H1 (cell line): ENCODE measurements around the gene HIVEP3. TPM values are rescaled to one million over a fixed set of nuclear protein-coding genes. Genes with fewer than 3 reads are reported as not detected.
A peak's percentile ranks its signal among the peaks of the same experiment; 100 is the strongest.

ENCODE experiments used
- CTCF ChIA-PET: fragments of 300-600 bp; sonication (Branson Sonifier 250); formaldehyde crosslinking; loops from one replicate; lab custom pipeline; 2021; ENCODE audit not compliant: partially characterized antibody; lab: Charles Lee
- POLR2A ChIA-PET: fragments of 300-600 bp; sonication (Branson Sonifier 250); formaldehyde crosslinking; loops from one replicate; lab custom pipeline; 2021; ENCODE audit warnings: inconsistent platforms; ENCODE audit not compliant: partially characterized antibody; lab: Charles Lee
- DNase-seq, 2 experiments: peaks; one replicate each; pipeline versions ENCODE4 v3.0.0 to v3.0.0-alpha.2; 2010 to 2022; ENCODE audit warnings: low spot score in 2 of 2, low read depth in 1 of 2, mixed read lengths in 1 of 2
- FAIRE-seq: peaks from 2 replicates; lab custom pipeline; 2011; peaks lifted over from hg19 to GRCh38; lab: Jason Lieb, UNC
- H2AFZ ChIP-seq: 2 replicates; pipeline ENCODE4 v1.8.1; 2012; ENCODE audit warnings: low read length, inconsistent platforms
- H2AK5ac ChIP-seq: 2 replicates; pipeline ENCODE4 v1.6.1; 2013; ENCODE audit warnings: low read depth, low read length
- H2BK120ac ChIP-seq: replicated peaks from 2 replicates; pipeline ENCODE3; 2013; ENCODE audit warnings: low read depth, low read length, inconsistent platforms
- H2BK12ac ChIP-seq: 2 replicates; pipeline ENCODE4 v1.6.1; 2013; ENCODE audit warnings: low read depth, low read length
- H2BK15ac ChIP-seq: 2 replicates; pipeline ENCODE4 v1.6.1; 2013; ENCODE audit warnings: low read length
- H2BK20ac ChIP-seq: 2 replicates; pipeline ENCODE4 v1.6.1; 2013; ENCODE audit warnings: low read length
- H2BK5ac ChIP-seq: 2 replicates; pipeline ENCODE4 v1.6.1; 2013; ENCODE audit warnings: low read depth, low read length
- H3K14ac ChIP-seq: 2 replicates; pipeline ENCODE4 v1.6.1; 2013; ENCODE audit warnings: inconsistent platforms; ENCODE audit not compliant: insufficient read length
- H3K18ac ChIP-seq: 2 replicates; pipeline ENCODE4 v1.6.1; 2013; ENCODE audit warnings: low read length; ENCODE audit errors: extremely low read depth
- H3K23ac ChIP-seq: 2 replicates; pipeline ENCODE4 v1.6.1; 2013; ENCODE audit warnings: inconsistent platforms; ENCODE audit not compliant: insufficient read length
- H3K23me2 ChIP-seq: 2 replicates; pipeline ENCODE4 v1.6.1; 2013; ENCODE audit warnings: low read depth, low read length
- H3K27ac ChIP-seq: 2 replicates; pipeline ENCODE4 v1.6.1; 2011; ENCODE audit warnings: low read depth, low read length, inconsistent platforms
- H3K27me3 ChIP-seq, 4 experiments: replicated peaks in 1 of 4; 1 replicate in 1 of 4; 2 replicates in 3 of 4; pipeline versions ENCODE4 v1.6.1 to v1.8.1; 2011 to 2013; ENCODE audit warnings: low read length in 3 of 4, mild to moderate bottlenecking in 3 of 4, inconsistent platforms in 2 of 4, mixed read lengths in 2 of 4, moderate library complexity in 1 of 4; ENCODE audit not compliant: control insufficient read depth in 3 of 4, insufficient read depth in 3 of 4; ENCODE audit errors: extremely low read depth in 1 of 4
- H3K36me3 ChIP-seq, 4 experiments: 2 replicates each; pipeline versions ENCODE4 v1.6.1 to v1.8.1; 2011 to 2013; ENCODE audit warnings: mild to moderate bottlenecking in 4 of 4, low read length in 3 of 4, moderate library complexity in 2 of 4, control low read depth in 1 of 4, inconsistent platforms in 1 of 4; ENCODE audit not compliant: insufficient read depth in 4 of 4, control insufficient read depth in 2 of 4
- H3K4ac ChIP-seq: replicated peaks from 2 replicates; pipeline ENCODE3; 2013; ENCODE audit warnings: low read length, low read depth, mixed read lengths, inconsistent platforms; ENCODE audit not compliant: insufficient read length
- H3K4me1 ChIP-seq, 4 experiments: replicated peaks in 1 of 4; 1 replicate in 1 of 4; 2 replicates in 3 of 4; pipeline versions ENCODE4 v1.6.1 to v1.8.1; 2011 to 2013; ENCODE audit warnings: low read length in 3 of 4, inconsistent platforms in 2 of 4, mixed read lengths in 1 of 4; ENCODE audit not compliant: insufficient read depth in 4 of 4, control insufficient read depth in 3 of 4
- H3K4me2 ChIP-seq, 2 experiments: 2 replicates each; pipeline versions ENCODE4 v1.6.1 to v1.8.1; 2011 to 2013; ENCODE audit warnings: low read depth in 2 of 2, low read length in 2 of 2, control low read depth in 1 of 2, inconsistent platforms in 1 of 2, mild to moderate bottlenecking in 1 of 2; ENCODE audit not compliant: insufficient read depth in 1 of 2
- H3K4me3 ChIP-seq, 4 experiments: fragments of 200-600, 300-600 bp in 1 of 4; sonication (generic), shearing (Covaris generic), sonication (Bioruptor Twin) in 1 of 4; 2 replicates each; pipeline versions ENCODE4 v1.5.1 to v1.8.1; 2011 to 2016; ENCODE audit warnings: low read length in 4 of 4, low read depth in 3 of 4, control low read depth in 2 of 4, inconsistent platforms in 2 of 4, mild to moderate bottlenecking in 2 of 4, mixed read lengths in 1 of 4, moderate library complexity in 1 of 4; ENCODE audit not compliant: insufficient read depth in 2 of 4; ENCODE audit errors: extremely low read depth in 1 of 4
- H3K56ac ChIP-seq: replicated peaks from 2 replicates; pipeline ENCODE3; 2013; ENCODE audit warnings: low read depth, mild to moderate bottlenecking, mixed read lengths, low read length, inconsistent platforms; ENCODE audit not compliant: insufficient read length
- H3K79me1 ChIP-seq: 2 replicates; pipeline ENCODE4 v1.6.1; 2013; ENCODE audit warnings: low read depth, low read length, control low read depth
- H3K79me2 ChIP-seq, 2 experiments: 2 replicates each; pipeline versions ENCODE4 v1.6.1 to v1.8.1; 2012 to 2013; ENCODE audit warnings: low read length in 2 of 2, mild to moderate bottlenecking in 2 of 2, inconsistent platforms in 1 of 2; ENCODE audit not compliant: insufficient read depth in 2 of 2, control insufficient read depth in 1 of 2
- H3K9ac ChIP-seq, 4 experiments: replicated peaks in 1 of 4; 1 replicate in 1 of 4; 2 replicates in 3 of 4; pipeline versions ENCODE4 v1.6.1 to v1.8.1; 2011 to 2013; ENCODE audit warnings: low read depth in 3 of 4, low read length in 3 of 4, control low read depth in 2 of 4, mild to moderate bottlenecking in 2 of 4, moderate library complexity in 2 of 4, inconsistent platforms in 1 of 4; ENCODE audit errors: extremely low read depth in 1 of 4
- H3K9me3 ChIP-seq, 2 experiments: 2 replicates each; pipeline versions ENCODE4 v1.6.1 to v1.8.1; 2012 to 2013; ENCODE audit warnings: mild to moderate bottlenecking in 2 of 2, moderate library complexity in 2 of 2, control low read depth in 1 of 2, inconsistent platforms in 1 of 2, low read depth in 1 of 2, low read length in 1 of 2, mixed read lengths in 1 of 2; ENCODE audit not compliant: insufficient read depth in 2 of 2
- H4K20me1 ChIP-seq, 2 experiments: replicated peaks in 1 of 2; 2 replicates each; pipeline versions ENCODE3 to v1.8.1; 2011 to 2013; ENCODE audit warnings: inconsistent platforms in 2 of 2, low read length in 2 of 2, mild to moderate bottlenecking in 1 of 2; ENCODE audit not compliant: insufficient read depth in 2 of 2, control insufficient read depth in 1 of 2
- H4K5ac ChIP-seq: 2 replicates; pipeline ENCODE4 v1.6.1; 2013; ENCODE audit warnings: low read length, low read depth, mixed read lengths, inconsistent platforms; ENCODE audit not compliant: insufficient read length
- H4K8ac ChIP-seq: 2 replicates; pipeline ENCODE4 v1.8.0; 2013; ENCODE audit warnings: mild to moderate bottlenecking, moderate library complexity, low read length, inconsistent platforms; ENCODE audit not compliant: insufficient read depth; ENCODE audit errors: extremely low read depth
- H4K91ac ChIP-seq: replicated peaks from 2 replicates; pipeline ENCODE3; 2013; ENCODE audit warnings: low read length, mixed read lengths, inconsistent platforms; ENCODE audit not compliant: insufficient read length
- ATF2 ChIP-seq: IDR thresholded peaks from 2 replicates; pipeline ENCODE4 v1.6.1; 2012; ENCODE audit warnings: low read length, inconsistent platforms
- CREB1 ChIP-seq: IDR thresholded peaks from 2 replicates; pipeline ENCODE4 v1.6.1; 2012; ENCODE audit warnings: inconsistent platforms
- CTBP2 ChIP-seq: IDR thresholded peaks from 2 replicates; pipeline ENCODE4 v1.7.0; 2011; ENCODE audit warnings: borderline replicate concordance, mild to moderate bottlenecking, moderate library complexity, mixed read lengths, low read length; ENCODE audit not compliant: insufficient read depth, insufficient read length
- FOSL1 ChIP-seq: IDR thresholded peaks from 2 replicates; pipeline ENCODE4 v1.6.1; 2011; ENCODE audit warnings: mild to moderate bottlenecking, low read depth, low read length, moderate library complexity; ENCODE audit not compliant: insufficient read depth
- POU5F1 ChIP-seq: IDR thresholded peaks from 2 replicates; pipeline ENCODE4 v1.6.1; 2011; ENCODE audit warnings: low read depth, mild to moderate bottlenecking, low read length, moderate library complexity
- RNF2 ChIP-seq: fragments of 200-900, 300-1000 bp; sonication (generic); IDR thresholded peaks from 2 replicates; pipeline ENCODE4 v1.7.1; 2016; ENCODE audit warnings: borderline replicate concordance, low read depth, mild to moderate bottlenecking, antibody characterized with exemption, low read length; ENCODE audit not compliant: poor library complexity, severe bottlenecking; ENCODE audit errors: missing control alignments
- SAP30 ChIP-seq: fragments of 300-600 bp; sonication (generic); IDR thresholded peaks from 2 replicates; pipeline ENCODE4 v1.7.1; 2012; ENCODE audit warnings: low read length, moderate library complexity, mild to moderate bottlenecking, inconsistent platforms; ENCODE audit not compliant: insufficient read depth, insufficient replicate concordance
- SRF ChIP-seq: IDR thresholded peaks from 2 replicates; pipeline ENCODE4 v1.6.1; 2011; ENCODE audit warnings: mild to moderate bottlenecking, low read depth, low read length, moderate library complexity
- TAF1 ChIP-seq: IDR thresholded peaks from 2 replicates; pipeline ENCODE4 v1.6.1; 2011; ENCODE audit warnings: mild to moderate bottlenecking, low read depth, low read length
- WGBS, 2 experiments: shearing (Covaris generic) in 1 of 2; methylation state at CpG; one replicate each; pipeline versions ENCODE4 v1.1.6 to v1.1.7; 2013 to 2015; ENCODE audit warnings: low lambda C conversion rate in 2 of 2, mixed read lengths in 2 of 2, inconsistent platforms in 1 of 2, low coverage in 1 of 2, missing lambda C conversion rate in 1 of 2; ENCODE audit not compliant: insufficient replicate concordance in 2 of 2, insufficient coverage in 1 of 2, insufficient read length in 1 of 2; ENCODE audit errors: extremely low coverage in 1 of 2, missing lambda C conversion rate in 1 of 2; 5-methylcytosine and 5-hydroxymethylcytosine counted together
- polyA plus RNA-seq, 7 experiments: library from polyadenylated mRNA; depleted of rRNA in 3 of 7; stranded (reverse) in 5 of 7; unstranded in 2 of 7; fragments of >200 nt in 5 of 7; fragments of 200-250 nt in 2 of 7; gene quantifications; 1 replicate in 5 of 7; 2 replicates in 1 of 7; 4 replicates in 1 of 7; pipeline versions ENCODE4 v1.2.1 to v1.2.3, GENCODE V29; 2011 to 2013; ENCODE audit warnings: missing spikeins in 2 of 7, mixed read lengths in 2 of 7
- total RNA-seq: library from RNA; stranded (reverse); fragmentation: NEBNext Ultra II Directional; extraction: Animal tissue kit (Norgen Biotek cat#: 25700); gene quantifications from 2 replicates; pipeline ENCODE4 v1.2.1, GENCODE V29; 2021

The HIVEP3 gene
- total and polyA plus RNA-seq, 2 of the 8 experiments (the other 6 are each of a cell fraction or from before 2014, with no cell fraction given): 0.24 to 0.69 TPM

- H3K9ac ChIP-seq: no peak overlapping the region
- WGBS, 2 experiments: 86% methylated on average over 5 of the region's 5 CpGs; no CpG with 5 or more reads in 1 of the 2 experiments
- FAIRE-seq: no peak
- DNase-seq: no peak
- H2BK5ac ChIP-seq: no peak overlapping the region
- no peaks in the 10 kb centered on the region for H3K36me3 ChIP-seq
- no peaks in the 10 kb centered on the region for H3K79me1 ChIP-seq
- H4K91ac ChIP-seq: no peak overlapping the region
- H3K23me2 ChIP-seq: no peaks in the 10 kb centered on the region; the same call in 1 of the 2 replicates
- ChIA-PET CTCF (no interaction called here), POLR2A (no interaction called here)
- H3K4me3 ChIP-seq: no peak overlapping the region
- no peak overlapping the region for H3K14ac ChIP-seq
- peaks cover 6 to 14% (median 8%) of the 10 kb centered on the region in 4 experiments for H3K4me1 ChIP-seq
- no peak overlapping the region for H3K56ac ChIP-seq
- peak overlapping the region; percentile 22; the same call in 1 of the 2 replicates for H2BK12ac ChIP-seq
- no peak overlapping the region for H2AFZ ChIP-seq
- no peaks in the 10 kb centered on the region for H3K9me3 ChIP-seq
- no peak overlapping the region for H3K4ac ChIP-seq
- H3K23ac ChIP-seq: no peak overlapping the region
- H4K8ac ChIP-seq: no peak overlapping the region
- no peak overlapping the region for H2BK15ac ChIP-seq
- no peak overlapping the region for H2AK5ac ChIP-seq
- H2BK120ac ChIP-seq: no peak overlapping the region
- no peaks in the 10 kb centered on the region for H4K20me1 ChIP-seq
- H3K18ac ChIP-seq: no peak overlapping the region
- no peak overlapping the region for H3K27ac ChIP-seq
- peak overlapping the region; percentile 57; the same call in 1 of the 2 replicates for H2BK20ac ChIP-seq
- H3K4me2 ChIP-seq: no peak overlapping the region
- no peaks in the 10 kb centered on the region for H3K27me3 ChIP-seq
- no peaks in the 10 kb centered on the region for H3K79me2 ChIP-seq
- H4K5ac ChIP-seq: no peak overlapping the region
- TF ChIP-seq SAP30 (no peak), CTBP2 (no peak), TAF1 (no peak), ATF2 (no peak), SRF (no peak), POU5F1 (no peak), RNF2 (no peak), CREB1 (no peak), FOSL1 (no peak)
These were observed 39.8 kb downstream of the HIVEP3 start for GRCh38 chr1:41878911-41879310.
